ENCODE results near the gene SLC41A3.
"Not testable (repeated sequence)": the region's sequence is repeated elsewhere in the genome, so short reads cannot be mapped to it uniquely, and the experiment has no call there.

Gene SLC41A3

GRCh38 chr3:126081618-126082361 is 2.1 kb downstream of the SLC41A3 start:
- DNase-seq (ENCODE audit: insufficient read length, low spot score) = no peak
- FAIRE-seq = no peak
- TF ChIP-seq, protein P1, sequence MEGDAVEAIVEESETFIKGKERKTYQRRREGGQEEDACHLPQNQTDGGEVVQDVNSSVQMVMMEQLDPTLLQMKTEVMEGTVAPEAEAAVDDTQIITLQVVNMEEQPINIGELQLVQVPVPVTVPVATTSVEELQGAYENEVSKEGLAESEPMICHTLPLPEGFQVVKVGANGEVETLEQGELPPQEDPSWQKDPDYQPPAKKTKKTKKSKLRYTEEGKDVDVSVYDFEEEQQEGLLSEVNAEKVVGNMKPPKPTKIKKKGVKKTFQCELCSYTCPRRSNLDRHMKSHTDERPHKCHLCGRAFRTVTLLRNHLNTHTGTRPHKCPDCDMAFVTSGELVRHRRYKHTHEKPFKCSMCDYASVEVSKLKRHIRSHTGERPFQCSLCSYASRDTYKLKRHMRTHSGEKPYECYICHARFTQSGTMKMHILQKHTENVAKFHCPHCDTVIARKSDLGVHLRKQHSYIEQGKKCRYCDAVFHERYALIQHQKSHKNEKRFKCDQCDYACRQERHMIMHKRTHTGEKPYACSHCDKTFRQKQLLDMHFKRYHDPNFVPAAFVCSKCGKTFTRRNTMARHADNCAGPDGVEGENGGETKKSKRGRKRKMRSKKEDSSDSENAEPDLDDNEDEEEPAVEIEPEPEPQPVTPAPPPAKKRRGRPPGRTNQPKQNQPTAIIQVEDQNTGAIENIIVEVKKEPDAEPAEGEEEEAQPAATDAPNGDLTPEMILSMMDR (IDR thresholded peaks at IDR 0.05; ENCODE audit: insufficient read depth, missing control alignments) = no peak

GRCh38 chr3:126080970-126081369 is 3.0 kb downstream of the SLC41A3 start:
- FAIRE-seq = no peak
- TF ChIP-seq, protein P1 (IDR thresholded peaks at IDR 0.05; ENCODE audit: insufficient read depth, missing control alignments) = no peak

DNA sequence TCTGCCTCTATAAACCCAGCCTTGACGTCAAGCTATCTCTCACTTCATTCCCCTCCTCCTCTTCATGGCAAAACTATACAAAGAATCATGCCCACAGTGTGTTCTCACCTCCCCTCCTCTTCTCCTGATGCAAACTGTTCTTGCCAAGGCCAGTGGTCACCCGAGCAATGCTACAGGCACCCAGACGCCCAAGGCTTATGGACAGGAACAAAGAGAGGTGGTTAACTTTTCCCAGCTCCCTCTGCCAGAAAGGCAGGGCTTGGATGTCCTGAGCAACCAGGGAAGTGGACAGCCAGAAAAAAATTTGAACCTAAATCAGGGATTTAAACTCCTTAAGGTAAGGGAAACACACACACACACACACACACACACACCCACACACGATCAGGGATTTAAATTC is 5.1 kb downstream of the SLC41A3 start:
- DNase-seq (ENCODE audit: insufficient read length, low spot score) (no peak), FAIRE-seq (no peak)
- TF ChIP-seq, protein P1 (IDR thresholded peaks at IDR 0.05; ENCODE audit: insufficient read depth, missing control alignments) = no peak

More at GRCh38 chr3:126080970-126081369, 3.0 kb downstream of the SLC41A3 start:
- DNase-seq (ENCODE audit: insufficient read length, low spot score) = no peak

- TF ChIP-seq, protein P1 (IDR thresholded peaks at IDR 0.05; ENCODE audit: insufficient read depth, missing control alignments) = no peak
- DNase-seq (ENCODE audit: insufficient read length, low spot score) (no peak), FAIRE-seq (no peak)
Measured at GRCh38 chr3:126077754-126078153, 6.2 kb downstream of the SLC41A3 start.

DNA sequence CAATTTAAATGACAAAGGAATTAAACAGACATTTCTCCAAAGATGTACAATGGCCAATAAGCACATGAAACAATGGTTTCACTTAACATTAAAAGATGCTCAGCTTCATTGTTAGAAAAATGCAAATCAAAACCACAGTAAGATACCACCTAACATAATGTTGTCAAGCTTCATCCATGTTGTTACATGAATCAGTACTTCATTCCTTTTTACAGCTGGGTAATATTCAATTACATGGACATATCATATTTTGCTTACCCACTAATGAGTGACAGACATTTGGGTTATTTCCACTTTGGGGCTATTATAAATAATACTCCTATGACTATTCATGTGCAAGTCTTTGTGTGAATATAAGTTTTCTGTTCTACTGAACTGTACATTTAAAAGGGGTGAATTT is 7.8 kb downstream of the SLC41A3 start:
- FAIRE-seq (no peak), DNase-seq (ENCODE audit: insufficient read length, low spot score) (no peak)
- TF ChIP-seq, protein P1 (IDR thresholded peaks at IDR 0.05; ENCODE audit: insufficient read depth, missing control alignments) = no peak

- DNase-seq (ENCODE audit: insufficient read length, low spot score) = no peak
- FAIRE-seq = no peak
- TF ChIP-seq, protein P1 (IDR thresholded peaks at IDR 0.05; ENCODE audit: insufficient read depth, missing control alignments) = no peak
Measured at GRCh38 chr3:126070146-126070545, 13.8 kb downstream of the SLC41A3 start.

DNA sequence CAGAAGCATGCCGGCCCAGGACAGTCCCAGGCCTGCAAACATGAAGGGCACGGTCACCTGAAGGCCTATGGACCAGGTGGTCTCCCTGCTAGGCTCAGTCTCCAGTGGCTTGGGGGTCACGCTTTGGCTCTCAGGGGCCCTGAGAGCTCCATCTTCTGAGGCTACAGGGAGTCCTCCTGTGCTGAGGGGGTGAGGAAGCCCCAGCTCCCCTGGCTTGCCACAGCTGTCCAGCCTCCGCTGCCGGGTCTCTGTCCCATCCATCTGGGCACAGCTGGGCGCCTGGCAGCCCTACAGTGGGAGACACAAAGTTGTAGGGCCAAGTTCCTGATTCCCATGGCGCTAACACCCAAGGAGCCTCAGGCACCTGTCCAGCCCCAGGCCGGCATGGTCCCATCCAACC is 16.0 kb downstream of the SLC41A3 start:
- TF ChIP-seq, protein P1 (IDR thresholded peaks at IDR 0.05; ENCODE audit: insufficient read depth, missing control alignments) = no peak
- no peak for DNase-seq (ENCODE audit: insufficient read length, low spot score)
- FAIRE-seq = no peak

DNA sequence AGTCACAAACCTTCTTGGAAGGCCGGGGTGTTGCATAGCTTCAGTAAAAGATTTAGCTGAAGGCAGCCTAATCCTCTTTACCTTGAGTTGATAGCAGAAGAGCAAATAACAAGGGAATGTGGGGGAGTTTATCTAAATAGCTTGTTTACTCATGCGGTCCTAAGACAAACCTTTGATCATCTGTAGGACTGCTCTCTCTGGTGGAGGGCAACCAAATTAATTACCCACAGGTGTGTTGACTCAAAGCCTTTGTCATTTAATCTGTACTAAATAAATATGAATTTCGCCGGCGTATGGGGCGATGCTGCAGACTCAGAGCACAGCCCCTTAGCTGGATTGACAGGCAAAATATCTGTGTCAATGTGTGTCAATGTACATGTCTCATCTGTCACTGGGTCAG is 17.2 kb downstream of the SLC41A3 start:
- not testable (repeated sequence) for FAIRE-seq; DNase-seq (ENCODE audit: insufficient read length, low spot score)

All from D721Med (cell line).